NCI-H226 (cell line): ENCODE measurements around the gene BMPR1A.

Source experiments
- DNase-seq: peaks from one replicate; pipeline ENCODE4 v3.0.0-alpha.2; 2015

The BMPR1A gene

GRCh38 chr10:86958901-86959736 lies 202.7 kb downstream of the BMPR1A start:
- peak; percentile 76 for DNase-seq

- DNase-seq, result no peak
These were observed 203.3 kb downstream of the BMPR1A start for GRCh38 chr10:86959737-86960002.

- DNase-seq, result peak; percentile 48
These were observed 203.8 kb downstream of the BMPR1A start for GRCh38 chr10:86960003-86960862.

GRCh38 chr10:86960863-86961434 lies 204.5 kb downstream of the BMPR1A start:
- DNase-seq, result no peak

GRCh38 chr10:86961481-86962091 lies 205.2 kb downstream of the BMPR1A start:
- peak; percentile 22 for DNase-seq

GRCh38 chr10:86962136-86962980 lies 205.9 kb downstream of the BMPR1A start:
- no peak for DNase-seq

- DNase-seq, result no peak
These were observed 206.5 kb downstream of the BMPR1A start for GRCh38 chr10:86962981-86963310.

GRCh38 chr10:86963341-86963919 lies 207.0 kb downstream of the BMPR1A start:
- DNase-seq, result no peak

- DNase-seq, result no peak
These were observed 207.8 kb downstream of the BMPR1A start for GRCh38 chr10:86964061-86964846.

- DNase-seq, result no peak
These were observed 208.4 kb downstream of the BMPR1A start for GRCh38 chr10:86964847-86965190.

- no peak for DNase-seq
These were observed 209.7 kb downstream of the BMPR1A start for GRCh38 chr10:86965986-86966654.

GRCh38 chr10:86967481-86967941 lies 211.1 kb downstream of the BMPR1A start:
- DNase-seq, result no peak

- DNase-seq, result no peak
These were observed 212.0 kb downstream of the BMPR1A start, which contains the start of gene ADIRF for GRCh38 chr10:86968271-86968993. ADIRF (plus strand) TSS chr10:86968482; CDS start chr10:86968545, 63 bp downstream.

GRCh38 chr10:86968994-86969355 lies 212.6 kb downstream of the BMPR1A start:
- DNase-seq, result no peak

- DNase-seq, result no peak
These were observed 213.1 kb downstream of the BMPR1A start for GRCh38 chr10:86969421-86970041.

GRCh38 chr10:86970162-86970981 lies 214.0 kb downstream of the BMPR1A start:
- DNase-seq, result no peak

- DNase-seq, result no peak
These were observed 214.5 kb downstream of the BMPR1A start for GRCh38 chr10:86970982-86971231.

GRCh38 chr10:86971232-86971991 lies 215.0 kb downstream of the BMPR1A start:
- peak; percentile 88 for DNase-seq
